ENCODE measurements around the gene MTARC2. TPM values are rescaled to one million over a fixed set of nuclear protein-coding genes. Genes with fewer than 3 reads are reported as not detected.
A peak's percentile ranks its signal among the peaks of the same experiment; 100 is the strongest.

The MTARC2 gene
- total and polyA plus RNA-seq, 2 of the 13 experiments (the other 11 are each of a cell fraction or from before 2014, with no cell fraction given): 8.5 to 10.1 TPM

DNA sequence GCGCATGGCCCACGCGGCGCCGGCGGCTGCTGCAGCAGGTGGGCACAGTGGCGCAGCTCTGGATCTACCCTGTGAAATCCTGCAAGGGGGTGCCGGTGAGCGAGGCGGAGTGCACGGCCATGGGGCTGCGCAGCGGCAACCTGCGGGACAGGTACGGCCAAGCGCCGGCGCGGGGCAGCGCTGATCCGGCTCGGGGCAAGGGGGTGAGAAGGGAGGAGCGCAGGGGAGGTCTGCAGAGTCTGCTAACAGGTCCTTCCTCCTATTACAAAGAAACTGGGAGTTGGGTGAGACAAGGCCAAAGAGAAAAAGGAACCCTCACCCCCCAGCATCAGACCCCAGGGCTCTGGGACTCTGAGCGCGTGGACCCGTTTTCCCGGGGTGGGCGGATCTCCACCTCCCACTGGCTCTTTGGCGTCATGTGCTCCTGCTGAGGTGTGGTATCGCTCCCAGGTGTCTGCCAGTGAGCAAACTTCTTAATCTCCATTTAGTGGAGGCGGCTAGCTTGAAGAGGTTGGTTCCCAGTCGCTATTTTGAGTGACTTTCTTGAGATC lies 39.0 kb downstream of the MTARC2 start (continued):
- no peak for TF ChIP-seq HNF1A (IDR thresholded peaks at IDR 0.05; ENCODE audit: low read depth)
- no peak for TF ChIP-seq HNF1A (CRISPR knock-in tag; IDR thresholded peaks at IDR 0.05; ENCODE audit: borderline replicate concordance)
- TF ChIP-seq ZFAT (CRISPR knock-in tag; conservative IDR thresholded peaks at IDR 0.05): no peak
- TF ChIP-seq ZNF670 (CRISPR knock-in tag; IDR thresholded peaks at IDR 0.05; ENCODE audit: borderline replicate concordance): 0 out of 2 replicates have a peak, but pooled peaks have one; percentile 56
- no peak for TF ChIP-seq LCORL (IDR thresholded peaks at IDR 0.05)
- no peak for TF ChIP-seq LCORL (CRISPR knock-in tag; IDR thresholded peaks at IDR 0.05)
- no peak for TF ChIP-seq HMG20A (CRISPR knock-in tag; IDR thresholded peaks at IDR 0.05; ENCODE audit: borderline replicate concordance)
- no peak for TF ChIP-seq ZFP41 (CRISPR knock-in tag; IDR thresholded peaks at IDR 0.05; ENCODE audit: borderline replicate concordance)
- TF ChIP-seq, protein P1, sequence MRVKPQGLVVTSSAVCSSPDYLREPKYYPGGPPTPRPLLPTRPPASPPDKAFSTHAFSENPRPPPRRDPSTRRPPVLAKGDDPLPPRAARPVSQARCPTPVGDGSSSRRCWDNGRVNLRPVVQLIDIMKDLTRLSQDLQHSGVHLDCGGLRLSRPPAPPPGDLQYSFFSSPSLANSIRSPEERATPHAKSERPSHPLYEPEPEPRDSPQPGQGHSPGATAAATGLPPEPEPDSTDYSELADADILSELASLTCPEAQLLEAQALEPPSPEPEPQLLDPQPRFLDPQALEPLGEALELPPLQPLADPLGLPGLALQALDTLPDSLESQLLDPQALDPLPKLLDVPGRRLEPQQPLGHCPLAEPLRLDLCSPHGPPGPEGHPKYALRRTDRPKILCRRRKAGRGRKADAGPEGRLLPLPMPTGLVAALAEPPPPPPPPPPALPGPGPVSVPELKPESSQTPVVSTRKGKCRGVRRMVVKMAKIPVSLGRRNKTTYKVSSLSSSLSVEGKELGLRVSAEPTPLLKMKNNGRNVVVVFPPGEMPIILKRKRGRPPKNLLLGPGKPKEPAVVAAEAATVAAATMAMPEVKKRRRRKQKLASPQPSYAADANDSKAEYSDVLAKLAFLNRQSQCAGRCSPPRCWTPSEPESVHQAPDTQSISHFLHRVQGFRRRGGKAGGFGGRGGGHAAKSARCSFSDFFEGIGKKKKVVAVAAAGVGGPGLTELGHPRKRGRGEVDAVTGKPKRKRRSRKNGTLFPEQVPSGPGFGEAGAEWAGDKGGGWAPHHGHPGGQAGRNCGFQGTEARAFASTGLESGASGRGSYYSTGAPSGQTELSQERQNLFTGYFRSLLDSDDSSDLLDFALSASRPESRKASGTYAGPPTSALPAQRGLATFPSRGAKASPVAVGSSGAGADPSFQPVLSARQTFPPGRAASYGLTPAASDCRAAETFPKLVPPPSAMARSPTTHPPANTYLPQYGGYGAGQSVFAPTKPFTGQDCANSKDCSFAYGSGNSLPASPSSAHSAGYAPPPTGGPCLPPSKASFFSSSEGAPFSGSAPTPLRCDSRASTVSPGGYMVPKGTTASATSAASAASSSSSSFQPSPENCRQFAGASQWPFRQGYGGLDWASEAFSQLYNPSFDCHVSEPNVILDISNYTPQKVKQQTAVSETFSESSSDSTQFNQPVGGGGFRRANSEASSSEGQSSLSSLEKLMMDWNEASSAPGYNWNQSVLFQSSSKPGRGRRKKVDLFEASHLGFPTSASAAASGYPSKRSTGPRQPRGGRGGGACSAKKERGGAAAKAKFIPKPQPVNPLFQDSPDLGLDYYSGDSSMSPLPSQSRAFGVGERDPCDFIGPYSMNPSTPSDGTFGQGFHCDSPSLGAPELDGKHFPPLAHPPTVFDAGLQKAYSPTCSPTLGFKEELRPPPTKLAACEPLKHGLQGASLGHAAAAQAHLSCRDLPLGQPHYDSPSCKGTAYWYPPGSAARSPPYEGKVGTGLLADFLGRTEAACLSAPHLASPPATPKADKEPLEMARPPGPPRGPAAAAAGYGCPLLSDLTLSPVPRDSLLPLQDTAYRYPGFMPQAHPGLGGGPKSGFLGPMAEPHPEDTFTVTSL (CRISPR knock-in tag; IDR thresholded peaks at IDR 0.05; ENCODE audit: borderline replicate concordance): 0 out of 2 replicates have a peak, but pooled peaks have one; percentile 45
- TF ChIP-seq, protein P2, sequence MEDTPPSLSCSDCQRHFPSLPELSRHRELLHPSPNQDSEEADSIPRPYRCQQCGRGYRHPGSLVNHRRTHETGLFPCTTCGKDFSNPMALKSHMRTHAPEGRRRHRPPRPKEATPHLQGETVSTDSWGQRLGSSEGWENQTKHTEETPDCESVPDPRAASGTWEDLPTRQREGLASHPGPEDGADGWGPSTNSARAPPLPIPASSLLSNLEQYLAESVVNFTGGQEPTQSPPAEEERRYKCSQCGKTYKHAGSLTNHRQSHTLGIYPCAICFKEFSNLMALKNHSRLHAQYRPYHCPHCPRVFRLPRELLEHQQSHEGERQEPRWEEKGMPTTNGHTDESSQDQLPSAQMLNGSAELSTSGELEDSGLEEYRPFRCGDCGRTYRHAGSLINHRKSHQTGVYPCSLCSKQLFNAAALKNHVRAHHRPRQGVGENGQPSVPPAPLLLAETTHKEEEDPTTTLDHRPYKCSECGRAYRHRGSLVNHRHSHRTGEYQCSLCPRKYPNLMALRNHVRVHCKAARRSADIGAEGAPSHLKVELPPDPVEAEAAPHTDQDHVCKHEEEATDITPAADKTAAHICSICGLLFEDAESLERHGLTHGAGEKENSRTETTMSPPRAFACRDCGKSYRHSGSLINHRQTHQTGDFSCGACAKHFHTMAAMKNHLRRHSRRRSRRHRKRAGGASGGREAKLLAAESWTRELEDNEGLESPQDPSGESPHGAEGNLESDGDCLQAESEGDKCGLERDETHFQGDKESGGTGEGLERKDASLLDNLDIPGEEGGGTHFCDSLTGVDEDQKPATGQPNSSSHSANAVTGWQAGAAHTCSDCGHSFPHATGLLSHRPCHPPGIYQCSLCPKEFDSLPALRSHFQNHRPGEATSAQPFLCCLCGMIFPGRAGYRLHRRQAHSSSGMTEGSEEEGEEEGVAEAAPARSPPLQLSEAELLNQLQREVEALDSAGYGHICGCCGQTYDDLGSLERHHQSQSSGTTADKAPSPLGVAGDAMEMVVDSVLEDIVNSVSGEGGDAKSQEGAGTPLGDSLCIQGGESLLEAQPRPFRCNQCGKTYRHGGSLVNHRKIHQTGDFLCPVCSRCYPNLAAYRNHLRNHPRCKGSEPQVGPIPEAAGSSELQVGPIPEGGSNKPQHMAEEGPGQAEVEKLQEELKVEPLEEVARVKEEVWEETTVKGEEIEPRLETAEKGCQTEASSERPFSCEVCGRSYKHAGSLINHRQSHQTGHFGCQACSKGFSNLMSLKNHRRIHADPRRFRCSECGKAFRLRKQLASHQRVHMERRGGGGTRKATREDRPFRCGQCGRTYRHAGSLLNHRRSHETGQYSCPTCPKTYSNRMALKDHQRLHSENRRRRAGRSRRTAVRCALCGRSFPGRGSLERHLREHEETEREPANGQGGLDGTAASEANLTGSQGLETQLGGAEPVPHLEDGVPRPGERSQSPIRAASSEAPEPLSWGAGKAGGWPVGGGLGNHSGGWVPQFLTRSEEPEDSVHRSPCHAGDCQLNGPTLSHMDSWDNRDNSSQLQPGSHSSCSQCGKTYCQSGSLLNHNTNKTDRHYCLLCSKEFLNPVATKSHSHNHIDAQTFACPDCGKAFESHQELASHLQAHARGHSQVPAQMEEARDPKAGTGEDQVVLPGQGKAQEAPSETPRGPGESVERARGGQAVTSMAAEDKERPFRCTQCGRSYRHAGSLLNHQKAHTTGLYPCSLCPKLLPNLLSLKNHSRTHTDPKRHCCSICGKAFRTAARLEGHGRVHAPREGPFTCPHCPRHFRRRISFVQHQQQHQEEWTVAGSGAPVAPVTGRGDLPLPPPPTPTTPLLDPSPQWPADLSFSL (CRISPR knock-in tag; IDR thresholded peaks at IDR 0.05): 0 out of 2 replicates have a peak, but pooled peaks have one; percentile 21
- no peak for TF ChIP-seq CAMTA2 (CRISPR knock-in tag; IDR thresholded peaks at IDR 0.05; ENCODE audit: borderline replicate concordance)

All from HepG2 (cell line).